Spleen (tissue), 11 donors: ENCODE results near the gene KLRF1. TPM values are rescaled to one million over a fixed set of nuclear protein-coding genes. Genes with fewer than 3 reads are reported as not detected.

Experiments used
- DNase-seq: peaks from one replicate; pipeline ENCODE4 v3.0.0-alpha.2; 2020
- H3K27ac ChIP-seq, 8 donors: fragments of 200-600 bp; sonication (generic) in 7 of 8; 1 replicate in 4 of 8; 2 replicates in 4 of 8; pipeline versions ENCODE4 v1.5.0 to v1.8.0; 2016 to 2021; ENCODE audit warnings: inconsistent platforms in 4 of 8, mild to moderate bottlenecking in 4 of 8, moderate library complexity in 1 of 8
- H3K27me3 ChIP-seq, 7 donors: fragments of 200-600 bp; sonication (generic) in 6 of 7; replicated peaks in 1 of 7; 1 replicate in 4 of 7; 2 replicates in 3 of 7; pipeline versions ENCODE4 v1.5.0 to v1.8.0; 2016 to 2021; ENCODE audit warnings: inconsistent platforms in 3 of 7, mild to moderate bottlenecking in 1 of 7
- H3K36me3 ChIP-seq, 6 donors: fragments of 200-600 bp; sonication (generic) in 5 of 6; 1 replicate in 4 of 6; 2 replicates in 2 of 6; pipeline versions ENCODE4 v1.5.0 to v1.8.0; 2016 to 2021; ENCODE audit warnings: inconsistent platforms in 2 of 6
- H3K4me1 ChIP-seq, 6 donors: fragments of 200-600 bp; sonication (generic) in 5 of 6; 1 replicate in 3 of 6; 2 replicates in 3 of 6; pipeline versions ENCODE4 v1.5.0 to v1.8.0; 2016 to 2021; ENCODE audit warnings: inconsistent platforms in 3 of 6
- H3K4me3 ChIP-seq, 8 donors: fragments of 200-600 bp; sonication (generic) in 7 of 8; 1 replicate in 4 of 8; 2 replicates in 4 of 8; pipeline versions ENCODE4 v1.5.0 to v1.8.0; 2016 to 2021; ENCODE audit warnings: inconsistent platforms in 4 of 8, mild to moderate bottlenecking in 4 of 8, moderate library complexity in 2 of 8
- H3K9me3 ChIP-seq, 8 donors: fragments of 200-600 bp; sonication (generic) in 7 of 8; 1 replicate in 4 of 8; 2 replicates in 4 of 8; pipeline versions ENCODE4 v1.5.0 to v1.8.0; 2016 to 2021; ENCODE audit warnings: inconsistent platforms in 4 of 8
- CTCF ChIP-seq, 11 experiments: fragments of 200-600 bp in 7 of 11; fragments of 450-650 bp in 4 of 11; sonication (generic) in 4 of 11; IDR thresholded peaks in 8 of 11; conservative IDR thresholded peaks in 3 of 11; 1 replicate in 7 of 11; 2 replicates in 4 of 11; pipeline versions ENCODE4 v1.4.0 to v1.8.0; 2016 to 2021; ENCODE audit warnings: antibody characterized with exemption in 11 of 11, inconsistent platforms in 4 of 11, mild to moderate bottlenecking in 1 of 11
- POLR2A ChIP-seq, 3 donors: fragments of 450-650 bp; IDR thresholded peaks; one replicate each; pipeline ENCODE4 v1.5.1; 2017; ENCODE audit warnings: antibody characterized with exemption in 3 of 3, mild to moderate bottlenecking in 1 of 3
- POLR2AphosphoS5 ChIP-seq, 3 donors: sonication (generic); formaldehyde crosslinking; IDR thresholded peaks; one replicate each; pipeline ENCODE4 v1.5.1; 2017; ENCODE audit warnings: antibody characterized with exemption in 3 of 3
- WGBS, 5 donors: extraction: QIAGEN DNeasy Blood & Tissue Kit in 3 of 5; methylation state at CpG; one replicate each; pipeline versions ENCODE4 v1.1.5 to v1.1.7; 2013 to 2018; 5-methylcytosine and 5-hydroxymethylcytosine counted together
- intact Hi-C: fragments of 100-400 bp; cut with DNase I; formaldehyde crosslinking; loops from one replicate; pipeline ENCODE4 v1.15.0; 2023; ENCODE audit warnings: low total_unique reads
- polyA plus RNA-seq, 3 donors: library from polyadenylated mRNA; stranded (reverse); fragments of 200-250 nt; gene quantifications; one replicate each; pipeline ENCODE4 v1.2.1, GENCODE V29; 2013
- total RNA-seq, 7 donors: library from RNA; depleted of rRNA in 3 of 7; stranded (reverse); fragments of >200 nt in 3 of 7; fragmentation: NEBNext Ultra II Directional in 4 of 7; extraction: Animal tissue kit (Norgen Biotek cat#: 25700) in 4 of 7; gene quantifications; one replicate each; pipeline versions ENCODE4 v1.1.0 to v1.2.1, GENCODE V29; 2016 to 2021
- donor health status: healthy with polysubstance abuse.
- donor health status: DM: no; HTN: no; CAD: no; lungs with moderate emphysema.
- donor health status: DM: no; HTN: no; CAD: no.
- donor health status: Bipolar disorder and iron deficiency.
- donor health status: healthy.
- donor health status: DM: no; HTN: no; CAD: no.
- donor health status: DM: yes; HTN: yes; CAD: no.

KLRF1 gene
- total and polyA plus RNA-seq, 10 donors: 7.9 to 22.6 (median 9.7) TPM

DNA sequence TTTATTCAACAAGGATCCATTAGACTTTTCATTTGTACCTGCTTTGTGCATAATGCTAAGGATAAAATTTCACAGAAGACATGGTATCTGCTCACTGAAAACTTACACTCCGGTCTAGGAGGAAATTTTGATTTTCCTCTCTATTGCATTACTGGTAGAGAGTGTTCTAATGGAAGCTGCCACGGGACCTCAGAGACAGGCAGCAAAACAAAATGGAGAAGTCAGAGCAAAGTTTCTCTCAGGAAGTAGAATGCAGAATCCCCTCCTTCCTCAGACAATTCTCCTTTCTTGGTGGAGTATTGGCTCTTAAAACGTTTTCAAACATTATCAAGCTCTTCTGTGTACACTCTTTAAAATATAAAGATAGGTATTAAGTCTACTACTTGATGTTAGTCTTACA, 29.6 kb downstream of the KLRF1 start:
- Histone ChIP-seq H3K9me3 (no peaks in the 10 kb centered on the region), H3K27ac (peak overlapping the region in 4 of 8 donors; percentile 27 to 58 (median 34)), H3K4me1 (peaks cover 10 to 67% (median 29%) of the 10 kb centered on the region in 6 donors), H3K27me3 (no peaks in the 10 kb centered on the region), H3K36me3 (peaks cover 0 to 71% (median 46%) of the 10 kb centered on the region in 6 donors), H3K4me3 (no peak overlapping the region)
- WGBS, 5 donors: 36 to 70% (median 56%) methylated on average over 3 of the region's 3 CpGs
- intact Hi-C loops: no loop called here
- DNase-seq: no peak
- TF ChIP-seq CTCF (IDR thresholded peaks at IDR 0.05 in 8 of 11, conservative IDR thresholded peaks at IDR 0.05 in 3 of 11): no peak
- no peak for TF ChIP-seq POLR2AphosphoS5 (IDR thresholded peaks at IDR 0.05)
- TF ChIP-seq POLR2A (IDR thresholded peaks at IDR 0.05): no peak

DNA sequence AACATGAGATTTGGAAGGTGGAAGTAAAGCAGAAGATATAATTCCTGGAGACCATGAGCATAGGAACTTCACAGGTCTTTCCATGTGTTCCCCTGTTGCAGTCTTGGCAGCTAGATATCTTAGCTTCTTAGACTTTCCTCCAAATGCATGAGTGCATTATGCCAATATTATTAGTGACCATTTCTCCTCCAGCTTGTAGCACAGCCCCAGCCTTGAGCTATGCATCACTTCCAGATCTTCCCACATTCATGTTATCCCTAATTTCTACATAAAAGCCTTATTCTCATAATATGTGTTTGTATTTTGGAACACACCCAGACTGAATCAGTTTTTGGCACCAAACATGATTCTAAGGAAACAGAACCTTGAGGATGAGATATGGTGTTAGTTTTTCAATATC, 30.9 kb downstream of the KLRF1 start:
- DNase-seq: no peak
- Histone ChIP-seq H3K4me1 (peaks cover 10 to 79% (median 33%) of the 10 kb centered on the region in 6 donors), H3K27ac (no peak overlapping the region), H3K27me3 (no peaks in the 10 kb centered on the region), H3K4me3 (no peak overlapping the region), H3K36me3 (peaks cover 0 to 71% (median 34%) of the 10 kb centered on the region in 6 donors), H3K9me3 (peaks cover 0 to 7% (median 2%) of the 10 kb centered on the region in 8 donors)
- intact Hi-C loops: no loop called here
- TF ChIP-seq POLR2A (IDR thresholded peaks at IDR 0.05) (no peak), CTCF (IDR thresholded peaks at IDR 0.05 in 8 of 11, conservative IDR thresholded peaks at IDR 0.05 in 3 of 11) (no peak), POLR2AphosphoS5 (IDR thresholded peaks at IDR 0.05) (no peak)

DNA sequence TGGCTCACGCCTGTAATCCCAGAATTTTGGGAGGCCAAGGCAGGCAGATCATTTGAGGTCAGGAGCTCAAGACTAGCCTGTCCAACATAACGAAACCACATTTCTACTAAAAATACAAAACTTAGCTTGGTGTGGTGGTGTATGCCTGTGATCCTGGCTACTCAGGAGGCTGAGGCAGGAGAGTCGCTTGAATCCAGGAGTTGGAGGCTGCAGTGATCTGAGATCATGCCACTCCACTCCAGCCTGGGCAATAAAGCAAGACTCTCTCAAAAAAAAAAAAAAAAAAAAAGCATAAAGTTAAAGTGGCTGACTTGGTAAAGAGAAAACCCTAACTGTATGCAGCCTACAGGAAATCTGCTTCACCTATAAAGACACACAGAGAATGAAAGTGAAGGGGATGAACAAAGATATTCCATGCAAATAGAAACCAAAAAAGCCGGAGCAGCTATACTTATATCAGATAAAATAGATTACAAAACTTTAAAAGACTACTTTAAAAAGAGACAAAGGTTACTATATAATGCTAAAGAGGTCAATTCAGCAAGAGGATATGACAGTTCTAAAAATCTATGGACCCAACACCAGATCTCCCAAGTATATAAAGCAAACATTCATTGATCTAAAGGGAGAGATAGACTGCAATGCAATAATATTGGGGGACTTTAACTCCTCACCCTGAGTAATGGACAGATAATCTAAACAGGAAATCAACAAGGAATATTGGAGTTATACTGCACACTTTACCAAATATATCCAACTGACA, 37.8 kb downstream of the KLRF1 start:
- Histone ChIP-seq H3K27me3 (no peaks in the 10 kb centered on the region), H3K4me3 (peak overlapping the region in 7 of 8 donors; percentile 8 to 67 (median 42))
- DNase-seq: no peak

More for the DNA sequence above, 37.8 kb downstream of the KLRF1 start:
- intact Hi-C loops: no loop called here
- TF ChIP-seq POLR2A (IDR thresholded peaks at IDR 0.05) (no peak), CTCF (IDR thresholded peaks at IDR 0.05 in 8 of 11, conservative IDR thresholded peaks at IDR 0.05 in 3 of 11) (no peak), POLR2AphosphoS5 (IDR thresholded peaks at IDR 0.05) (no peak)
- 37 to 64% (median 57%) methylated on average over 4 of the region's 4 CpGs for WGBS, 5 donors
- Histone ChIP-seq H3K4me1 (peaks cover 10 to 70% (median 21%) of the 10 kb centered on the region in 6 donors), H3K9me3 (peaks cover 0 to 20% (median 15%) of the 10 kb centered on the region in 8 donors), H3K27ac (peak overlapping the region; percentile 77 to 97 (median 92)), H3K36me3 (peaks cover 0 to 15% (median 2%) of the 10 kb centered on the region in 6 donors)
